H1 (cell line): Measurements from ENCODE around the gene KLF9.

ENCODE experiments used
- BRCA1 ChIP-seq: IDR thresholded peaks from 2 replicates; pipeline ENCODE4 v1.6.1; 2012; ENCODE audit warnings: low read depth, low read length, improper control_type of control experiment
- EZH2 ChIP-seq: fragments of 200-600 bp; sonication (generic); IDR thresholded peaks from 2 replicates; pipeline ENCODE4 v1.7.1; 2012; ENCODE audit warnings: low read depth, mild to moderate bottlenecking, moderate library complexity, low read length, inconsistent platforms; ENCODE audit not compliant: severe bottlenecking
- HDAC6 ChIP-seq: IDR thresholded peaks from one replicate; pipeline ENCODE4 v1.7.1; 2012; ENCODE audit warnings: low read depth, mild to moderate bottlenecking, inconsistent platforms, low read length, moderate library complexity
- JUN ChIP-seq: IDR thresholded peaks from 2 replicates; pipeline ENCODE4 v1.6.1; 2011; ENCODE audit warnings: low read depth, mild to moderate bottlenecking, improper control_type of control experiment, low read length
- POLR2A ChIP-seq, 2 experiments: IDR thresholded peaks; 1 replicate in 1 of 2; 2 replicates in 1 of 2; pipeline ENCODE4 v1.6.1; 2011; ENCODE audit warnings: low read depth in 2 of 2, low read length in 2 of 2, mild to moderate bottlenecking in 2 of 2; ENCODE audit errors: control extremely low read depth in 1 of 2
- POLR2AphosphoS5 ChIP-seq: IDR thresholded peaks from 2 replicates; pipeline ENCODE4 v1.6.1; 2011; ENCODE audit warnings: low read depth, low read length
- SIX5 ChIP-seq: IDR thresholded peaks from 2 replicates; pipeline ENCODE4 v1.6.1; 2011; ENCODE audit warnings: mild to moderate bottlenecking, low read depth, low read length
- SRF ChIP-seq: IDR thresholded peaks from 2 replicates; pipeline ENCODE4 v1.6.1; 2011; ENCODE audit warnings: mild to moderate bottlenecking, low read depth, low read length, moderate library complexity
- TCF12 ChIP-seq: IDR thresholded peaks from 2 replicates; pipeline ENCODE4 v1.6.1; 2011; ENCODE audit warnings: low read depth, mild to moderate bottlenecking, low read length
- YY1 ChIP-seq: IDR thresholded peaks from 2 replicates; pipeline ENCODE4 v1.6.1; 2011; ENCODE audit warnings: low read depth, mild to moderate bottlenecking, low read length
- TF ChIP-seq, protein P1 (sequence below), 3 experiments: IDR thresholded peaks; 1 replicate in 2 of 3; 2 replicates in 1 of 3; pipeline versions ENCODE4 v1.5.1 to v1.6.1; 2011; ENCODE audit warnings: low read length in 3 of 3, mild to moderate bottlenecking in 3 of 3, inconsistent platforms in 2 of 3, low read depth in 1 of 3, moderate library complexity in 1 of 3; ENCODE audit not compliant: insufficient read depth in 1 of 3; ENCODE audit errors: control extremely low read depth in 1 of 3

DNA sequence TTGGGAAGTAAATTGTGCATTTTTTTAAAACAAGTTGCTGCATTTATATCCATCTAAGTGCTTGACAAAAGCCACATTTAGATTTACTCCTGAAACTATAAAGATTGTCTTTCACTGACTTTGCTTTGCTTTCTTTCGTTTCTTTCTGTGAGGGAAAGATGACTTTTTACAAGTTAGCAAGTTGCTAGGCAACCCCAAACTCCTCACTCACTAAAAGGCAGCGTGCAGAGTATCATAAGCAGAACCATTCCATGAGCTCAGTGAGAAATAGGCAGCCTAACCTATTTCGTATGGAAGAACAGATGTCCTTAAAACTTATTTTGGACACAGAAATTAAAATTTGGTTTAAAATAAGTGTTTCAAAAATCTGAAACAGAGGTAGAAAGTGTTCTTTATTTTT, 29.0 kb downstream of the KLF9 start:
- no peak for TF ChIP-seq SIX5
- no peak for TF ChIP-seq SRF
- TF ChIP-seq, protein P1, sequence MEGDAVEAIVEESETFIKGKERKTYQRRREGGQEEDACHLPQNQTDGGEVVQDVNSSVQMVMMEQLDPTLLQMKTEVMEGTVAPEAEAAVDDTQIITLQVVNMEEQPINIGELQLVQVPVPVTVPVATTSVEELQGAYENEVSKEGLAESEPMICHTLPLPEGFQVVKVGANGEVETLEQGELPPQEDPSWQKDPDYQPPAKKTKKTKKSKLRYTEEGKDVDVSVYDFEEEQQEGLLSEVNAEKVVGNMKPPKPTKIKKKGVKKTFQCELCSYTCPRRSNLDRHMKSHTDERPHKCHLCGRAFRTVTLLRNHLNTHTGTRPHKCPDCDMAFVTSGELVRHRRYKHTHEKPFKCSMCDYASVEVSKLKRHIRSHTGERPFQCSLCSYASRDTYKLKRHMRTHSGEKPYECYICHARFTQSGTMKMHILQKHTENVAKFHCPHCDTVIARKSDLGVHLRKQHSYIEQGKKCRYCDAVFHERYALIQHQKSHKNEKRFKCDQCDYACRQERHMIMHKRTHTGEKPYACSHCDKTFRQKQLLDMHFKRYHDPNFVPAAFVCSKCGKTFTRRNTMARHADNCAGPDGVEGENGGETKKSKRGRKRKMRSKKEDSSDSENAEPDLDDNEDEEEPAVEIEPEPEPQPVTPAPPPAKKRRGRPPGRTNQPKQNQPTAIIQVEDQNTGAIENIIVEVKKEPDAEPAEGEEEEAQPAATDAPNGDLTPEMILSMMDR (IDR thresholded peaks at IDR 0.05; ENCODE audit: control extremely low read depth in 1 of 3, insufficient read depth in 1 of 3, low read depth in 1 of 3, low read length in 3 of 3), result no peak
- TF ChIP-seq POLR2A (IDR thresholded peaks at IDR 0.05; ENCODE audit: control extremely low read depth in 1 of 2, low read depth in 2 of 2, low read length in 2 of 2), result no peak
- no peak for TF ChIP-seq JUN
- no peak for TF ChIP-seq YY1
- TF ChIP-seq EZH2, result no peak
- TF ChIP-seq TCF12, result no peak
- TF ChIP-seq POLR2AphosphoS5, result no peak
- TF ChIP-seq HDAC6, result no peak
- no peak for TF ChIP-seq BRCA1
